BLaER1 (cell line): ENCODE measurements around the gene NUTM2G.
"Not testable (repeated sequence)": the region's sequence is repeated elsewhere in the genome, so short reads cannot be mapped to it uniquely, and the experiment has no call there.

Experiments used
- H3K27ac ChIP-seq: shearing (Covaris generic); formaldehyde crosslinking; 2 replicates; pipeline ENCODE4 v1.8.1; 2022
- H3K27me3 ChIP-seq: shearing (Covaris generic); formaldehyde crosslinking; 2 replicates; pipeline ENCODE4 v1.8.1; 2022
- H3K36me3 ChIP-seq: shearing (Covaris generic); formaldehyde crosslinking; 2 replicates; pipeline ENCODE4 v1.8.1; 2022
- H3K4me1 ChIP-seq: shearing (Covaris generic); formaldehyde crosslinking; 2 replicates; pipeline ENCODE4 v1.8.1; 2022
- H3K4me2 ChIP-seq: shearing (Covaris generic); formaldehyde crosslinking; 2 replicates; pipeline ENCODE4 v1.8.1; 2022
- H3K4me3 ChIP-seq: shearing (Covaris generic); formaldehyde crosslinking; 2 replicates; pipeline ENCODE4 v1.8.1; 2022
- H3K9ac ChIP-seq: shearing (Covaris generic); formaldehyde crosslinking; 2 replicates; pipeline ENCODE4 v1.8.1; 2022
- H3K9me3 ChIP-seq: shearing (Covaris generic); formaldehyde crosslinking; 2 replicates; pipeline ENCODE4 v1.8.1; 2022
- H4K20me1 ChIP-seq: shearing (Covaris generic); formaldehyde crosslinking; 2 replicates; pipeline ENCODE4 v1.8.1; 2022

NUTM2G gene

DNA sequence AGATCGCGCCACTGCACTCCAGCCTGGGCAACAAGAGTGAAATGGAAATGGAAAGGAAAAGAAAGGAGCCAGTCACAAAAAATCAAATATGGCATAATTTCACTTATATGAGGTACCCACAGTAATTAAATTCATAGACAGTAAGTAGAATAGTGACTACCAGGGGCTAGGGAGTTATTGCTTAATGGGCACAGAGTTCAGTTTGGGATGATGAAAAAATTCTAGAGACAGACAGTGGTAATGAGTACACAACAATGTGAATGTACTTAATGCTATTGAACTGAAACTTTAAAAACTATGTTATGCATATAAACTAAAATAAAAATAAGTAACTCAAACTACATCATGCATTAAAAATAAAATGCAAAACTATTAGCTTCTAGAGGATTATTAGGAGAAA, 56.2 kb downstream of the NUTM2G start:
- not testable (repeated sequence) for H4K20me1 ChIP-seq, H3K36me3 ChIP-seq, H3K9ac ChIP-seq, H3K4me2 ChIP-seq, H3K27ac ChIP-seq, H3K27me3 ChIP-seq, H3K4me1 ChIP-seq, H3K4me3 ChIP-seq
- peaks cover 27% of the 10 kb centered on the region for H3K9me3 ChIP-seq
